ENCODE measurements around the gene RAD51D.
"Not testable (repeated sequence)": the region's sequence is repeated elsewhere in the genome, so short reads cannot be mapped to it uniquely, and the experiment has no call there.

The RAD51D gene

DNA sequence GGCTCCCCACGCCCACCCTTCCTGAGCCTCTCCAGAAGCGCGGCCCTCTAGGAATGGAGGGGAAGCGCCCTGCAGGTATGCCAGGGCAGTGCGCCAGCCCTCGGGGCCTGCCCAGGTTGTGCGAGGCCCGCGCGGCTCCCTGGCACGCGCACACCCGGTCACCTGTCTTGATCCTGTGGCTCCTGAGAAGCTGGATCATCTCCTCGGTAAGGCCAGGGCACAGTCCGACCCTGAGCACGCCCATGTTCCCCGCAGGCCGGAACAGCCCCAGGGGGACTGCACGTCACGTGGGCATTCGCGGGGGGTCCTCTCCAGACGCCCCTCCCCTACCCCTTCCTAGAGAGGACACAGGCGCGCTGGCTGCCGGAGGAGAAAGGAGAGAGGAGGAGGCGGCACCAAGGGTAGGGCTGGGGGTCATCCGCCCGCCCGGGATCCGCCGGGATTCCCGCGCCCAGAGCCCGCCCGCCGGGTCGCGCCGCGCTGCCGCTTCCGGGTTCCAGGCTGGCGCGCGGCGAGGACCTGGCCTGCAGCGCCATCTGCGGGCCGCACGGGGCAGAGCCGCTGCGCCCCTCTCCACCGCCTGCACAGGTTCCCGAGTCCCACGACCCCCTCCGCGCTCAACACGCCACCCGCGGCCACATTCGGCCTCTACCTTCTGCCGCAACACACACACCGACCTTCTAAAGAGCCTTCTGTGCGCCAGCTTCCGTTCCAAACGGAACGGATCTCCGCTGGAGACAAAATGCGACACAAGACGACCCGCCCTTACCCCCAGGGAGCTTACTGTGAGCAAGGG is at the start of gene RAD51D:
Gene RAD51D (minus strand): TSS at position 491 of the 796 bp plus-strand sequence. CDS start 247 bp downstream, at position 244.
- DNase-seq (ENCODE audit: low read depth in 2 of 2): peak; percentile 72 to 73

DNA sequence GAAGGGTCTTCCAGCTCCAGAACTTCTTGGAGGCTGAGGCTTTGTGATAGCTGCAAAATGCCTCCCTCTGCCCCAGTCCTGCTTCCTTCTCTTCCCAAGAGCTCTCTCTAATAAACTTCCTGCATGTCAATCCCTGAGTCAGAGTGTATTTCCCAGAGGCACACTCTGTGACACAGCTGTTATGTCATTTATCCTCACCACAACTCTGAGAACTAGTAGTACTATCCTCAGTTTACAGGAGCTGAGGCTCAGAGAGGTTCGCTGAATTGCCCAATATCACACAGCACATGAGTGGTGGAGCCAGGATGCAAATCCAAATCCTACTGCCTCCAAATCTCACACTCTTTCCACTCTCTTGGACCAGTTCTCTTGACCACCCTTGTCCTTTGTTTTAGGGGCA is 48.0 kb upstream of the RAD51D start:
- no peak for DNase-seq (ENCODE audit: low read depth in 2 of 2)

DNA sequence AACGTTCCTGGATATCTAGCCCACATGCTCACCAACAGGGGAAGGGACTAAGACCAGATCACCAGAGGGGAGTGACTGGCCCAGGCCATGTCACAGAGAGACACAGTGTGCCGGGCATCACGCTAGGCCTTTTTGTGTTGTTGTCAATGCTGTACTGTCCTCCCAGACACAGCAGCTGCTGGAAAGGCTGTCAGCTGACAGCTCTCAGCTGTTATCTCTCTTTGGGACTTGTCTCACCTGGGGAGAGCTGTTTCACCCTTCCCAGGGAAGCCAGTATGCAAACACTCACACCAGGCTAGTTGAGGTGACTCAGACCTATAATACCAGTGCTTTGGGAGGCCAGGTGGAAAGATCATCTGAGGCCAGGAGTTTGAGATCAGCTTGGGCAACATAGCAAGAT is 47.4 kb upstream of the RAD51D start:
- DNase-seq (ENCODE audit: low read depth in 2 of 2): no peak

DNA sequence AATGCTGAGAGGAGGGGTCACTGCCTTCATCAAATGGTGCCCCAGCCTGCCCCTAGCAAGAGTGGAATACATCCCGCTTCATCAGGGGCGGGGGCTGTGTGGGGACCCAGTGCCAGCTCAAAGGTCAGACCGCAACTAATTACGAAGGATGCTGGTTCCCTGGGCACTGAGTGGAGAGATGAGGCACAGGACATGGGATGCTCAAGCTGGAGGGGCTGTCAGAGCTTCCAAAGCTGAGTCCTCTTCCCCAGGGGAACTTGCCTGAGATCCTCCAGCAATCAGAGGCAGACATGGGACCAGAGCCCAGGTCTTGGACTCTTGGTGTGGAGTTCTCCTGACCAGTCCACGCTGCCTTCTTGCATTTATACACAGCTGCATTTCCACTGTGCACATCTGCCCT is 46.9 kb upstream of the RAD51D start:
- DNase-seq (ENCODE audit: low read depth in 2 of 2): no peak

DNA sequence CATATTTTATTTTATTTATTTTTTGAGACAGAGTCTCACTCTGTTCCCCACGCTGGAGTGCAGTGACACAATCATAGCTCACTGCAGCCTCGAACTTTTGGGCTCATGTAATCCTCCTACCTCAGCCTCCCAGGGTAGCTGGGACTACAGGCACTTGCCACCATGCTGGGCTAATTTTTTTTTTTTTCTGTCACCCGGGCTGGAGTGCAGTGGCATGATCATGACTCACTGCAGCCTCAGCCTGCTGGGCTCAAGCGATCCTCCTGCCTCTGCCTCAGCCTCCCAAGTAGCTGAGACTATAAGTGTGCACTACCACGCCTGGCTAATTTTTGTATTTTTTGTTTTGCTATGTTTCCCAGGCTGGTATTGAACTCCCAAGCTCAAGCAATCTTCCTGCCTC is 45.1 kb upstream of the RAD51D start:
- DNase-seq (ENCODE audit: low read depth in 2 of 2): no peak

DNA sequence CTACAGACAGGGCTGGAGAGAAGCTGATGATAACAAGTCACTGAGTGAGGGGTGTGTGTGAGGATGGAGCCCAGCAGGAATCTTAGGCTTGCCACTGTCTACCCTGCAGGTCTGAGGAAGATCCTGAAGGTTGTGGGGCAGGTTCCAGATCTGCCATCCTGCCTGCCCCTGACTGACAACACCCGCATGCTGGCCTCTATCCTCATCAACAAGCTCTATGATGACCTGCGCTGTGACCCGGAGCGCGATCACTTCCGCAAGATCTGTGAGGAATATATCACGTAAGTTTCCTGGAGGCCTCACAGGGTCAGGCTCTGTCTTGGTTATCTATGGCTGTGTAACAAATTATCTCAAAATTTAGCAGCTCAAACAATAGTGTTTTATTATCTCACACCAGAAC is 44.2 kb upstream of the RAD51D start:
- no peak for DNase-seq (ENCODE audit: low read depth in 2 of 2)

DNA sequence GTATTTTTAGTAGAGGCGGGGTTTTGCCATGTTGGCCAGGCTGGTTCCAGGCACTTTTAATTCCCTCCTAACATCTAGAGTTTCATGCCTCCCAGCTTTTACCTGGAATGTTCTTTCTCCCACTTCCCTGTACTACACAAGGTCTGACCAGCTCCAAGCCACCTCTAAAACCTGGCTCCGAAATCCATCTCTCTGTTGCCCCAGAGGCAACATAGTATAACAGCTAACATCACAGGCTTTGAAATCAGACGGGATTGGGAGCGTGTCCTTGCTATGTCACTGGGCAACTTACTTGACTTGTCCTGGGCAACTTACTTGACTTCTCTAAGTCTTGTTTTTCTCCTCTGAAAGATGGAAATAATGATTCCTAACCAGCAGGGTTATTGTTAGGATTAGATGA is 43.1 kb upstream of the RAD51D start:
- DNase-seq (ENCODE audit: low read depth in 2 of 2): no peak

DNA sequence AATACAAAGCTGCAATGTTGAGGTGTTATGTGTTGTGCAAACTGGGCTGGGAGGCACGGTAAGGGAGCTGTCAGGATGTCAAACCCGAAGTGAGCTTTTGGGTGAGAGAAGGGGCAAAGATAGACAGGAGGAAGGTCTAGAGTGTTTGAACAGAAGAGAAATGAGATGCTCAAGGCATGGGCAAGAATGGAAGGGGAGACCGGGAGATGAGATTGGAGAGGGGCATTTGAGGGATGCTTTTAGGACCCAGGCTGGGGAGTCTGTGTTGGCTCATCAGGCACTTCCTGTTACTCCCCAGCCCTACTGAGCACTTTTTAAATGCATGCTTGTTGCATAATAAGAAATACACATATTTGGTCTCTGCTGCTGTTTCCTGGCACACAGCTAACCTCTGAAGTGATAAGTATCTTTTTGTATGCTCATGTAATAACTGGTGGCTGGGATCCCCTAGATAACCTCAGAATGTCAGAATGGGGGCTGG is 41.7 kb upstream of the RAD51D start:
- DNase-seq (ENCODE audit: low read depth in 2 of 2): no peak

DNA sequence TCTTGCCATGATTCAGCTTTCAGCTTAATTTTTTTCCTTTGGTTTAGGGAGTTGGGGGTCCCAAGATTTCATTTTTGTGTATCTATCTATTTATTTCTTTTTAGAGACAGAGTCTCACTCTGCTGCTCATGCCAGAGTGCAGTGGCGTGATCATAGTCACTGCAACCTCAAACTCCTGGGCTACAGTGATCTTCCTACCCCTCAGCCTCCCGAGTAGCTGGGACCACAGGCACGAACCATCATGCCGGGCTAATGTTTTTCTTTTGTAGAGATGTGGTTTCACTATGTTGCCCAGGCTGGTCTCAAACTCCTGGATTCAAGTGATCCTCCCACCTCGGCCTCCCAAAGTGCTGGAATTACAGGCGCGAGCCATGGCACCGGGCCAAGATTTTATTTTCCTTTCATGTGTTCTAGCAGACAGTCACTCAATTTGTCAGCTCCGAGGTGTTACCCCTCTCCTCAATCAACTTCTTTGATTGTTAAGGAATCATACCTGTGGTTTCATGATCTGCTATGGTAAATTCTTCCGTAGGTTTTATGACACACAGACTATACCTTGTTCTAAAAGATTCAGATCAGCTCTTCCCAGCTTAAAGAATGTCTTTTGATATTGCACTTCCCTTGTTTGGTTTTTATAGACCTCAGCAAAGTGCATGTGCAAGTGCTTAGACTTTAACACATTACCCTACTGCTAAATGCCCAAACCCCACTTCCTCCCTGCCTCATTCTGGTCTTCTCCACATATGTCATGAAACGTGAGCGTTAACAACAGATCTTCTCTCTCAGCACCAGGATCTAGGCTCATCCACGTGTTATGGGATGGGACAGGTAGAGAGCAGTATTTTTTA is 40.9 kb upstream of the RAD51D start:
- no peak for DNase-seq (ENCODE audit: low read depth in 2 of 2)

DNA sequence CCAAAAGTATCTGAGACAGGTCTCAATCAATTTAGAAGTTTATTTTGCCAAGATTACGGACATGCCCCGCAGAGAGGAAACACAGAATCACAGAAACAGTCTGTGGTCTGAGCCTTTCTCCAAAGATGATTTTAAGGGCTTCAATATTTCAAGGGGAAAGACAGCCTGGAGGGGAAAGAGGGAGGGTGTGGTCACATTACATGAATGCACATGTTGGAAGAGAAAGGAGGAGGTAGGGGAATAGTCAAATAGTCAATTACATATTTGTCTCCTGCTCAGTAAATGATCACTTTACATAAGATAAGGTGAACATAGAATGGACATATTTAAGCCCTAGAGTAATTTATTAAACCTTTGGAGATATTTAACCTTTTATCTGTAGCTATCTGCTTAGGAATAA is 40.3 kb upstream of the RAD51D start:
- DNase-seq (ENCODE audit: low read depth in 2 of 2): no peak

DNA sequence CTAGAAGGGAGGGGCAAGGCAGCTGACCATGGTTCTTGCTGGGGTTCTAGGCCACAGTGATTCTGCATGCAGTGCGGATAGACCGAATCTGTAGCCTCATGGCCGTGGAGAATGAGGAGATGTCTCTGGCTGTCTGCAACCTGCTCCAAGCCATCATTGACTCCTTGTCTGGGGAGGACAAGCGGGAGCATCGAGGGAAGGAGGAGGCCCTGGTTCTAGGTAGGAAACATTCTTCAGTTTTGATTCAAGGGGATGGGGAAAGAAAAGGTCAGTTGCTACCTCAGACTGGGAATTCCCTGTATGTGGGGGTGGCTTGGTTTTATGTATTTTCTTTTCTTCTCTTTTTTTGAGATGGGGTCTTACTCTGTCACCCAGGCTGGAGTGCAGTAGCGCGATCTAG is 35.6 kb upstream of the RAD51D start:
- no peak for DNase-seq (ENCODE audit: low read depth in 2 of 2)

DNA sequence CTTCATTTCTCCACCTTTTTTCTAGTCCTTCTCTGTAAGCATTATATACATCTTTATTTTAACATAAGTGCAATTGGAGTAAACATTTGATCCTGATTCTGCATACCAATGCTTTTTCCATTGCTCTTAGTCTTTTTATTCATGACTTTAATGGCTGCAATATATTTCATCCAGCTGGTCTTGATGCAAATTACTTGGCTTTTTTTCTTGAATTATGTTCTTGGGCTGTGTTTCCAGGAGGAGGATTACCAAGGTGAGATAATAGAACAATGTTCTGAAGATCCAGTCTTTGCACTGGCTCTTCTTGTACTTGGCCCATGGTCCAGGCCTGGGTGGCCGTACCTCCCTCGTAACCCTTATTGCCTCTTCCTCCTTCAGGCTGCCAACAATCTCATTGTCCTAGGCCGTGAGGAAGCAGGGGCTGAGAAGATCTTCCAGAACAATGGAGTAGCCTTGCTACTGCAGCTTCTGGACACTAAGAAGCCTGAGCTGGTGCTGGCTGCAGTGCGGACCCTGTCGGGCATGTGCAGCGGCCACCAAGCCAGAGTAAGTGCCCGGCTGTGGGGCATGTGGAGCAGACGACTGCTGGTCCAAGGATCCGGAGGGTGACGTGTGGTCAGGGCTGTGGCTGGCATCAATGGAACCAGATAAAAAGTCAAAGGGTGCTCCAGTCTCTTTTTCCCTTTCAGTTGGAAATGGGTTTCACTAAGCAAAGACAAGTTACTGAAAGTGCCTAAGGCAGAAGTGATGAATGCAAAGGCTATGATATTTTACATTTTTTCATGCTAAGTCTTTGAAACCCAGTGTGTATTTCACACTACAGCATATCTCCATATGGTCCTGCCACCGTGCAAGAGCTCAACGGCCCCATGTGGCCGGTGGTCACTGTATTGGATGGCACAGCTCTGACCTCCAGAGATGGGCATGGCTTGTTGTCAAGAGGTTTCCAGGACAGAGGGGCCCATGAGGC is 34.8 kb upstream of the RAD51D start:
- no peak for DNase-seq (ENCODE audit: low read depth in 2 of 2)

DNA sequence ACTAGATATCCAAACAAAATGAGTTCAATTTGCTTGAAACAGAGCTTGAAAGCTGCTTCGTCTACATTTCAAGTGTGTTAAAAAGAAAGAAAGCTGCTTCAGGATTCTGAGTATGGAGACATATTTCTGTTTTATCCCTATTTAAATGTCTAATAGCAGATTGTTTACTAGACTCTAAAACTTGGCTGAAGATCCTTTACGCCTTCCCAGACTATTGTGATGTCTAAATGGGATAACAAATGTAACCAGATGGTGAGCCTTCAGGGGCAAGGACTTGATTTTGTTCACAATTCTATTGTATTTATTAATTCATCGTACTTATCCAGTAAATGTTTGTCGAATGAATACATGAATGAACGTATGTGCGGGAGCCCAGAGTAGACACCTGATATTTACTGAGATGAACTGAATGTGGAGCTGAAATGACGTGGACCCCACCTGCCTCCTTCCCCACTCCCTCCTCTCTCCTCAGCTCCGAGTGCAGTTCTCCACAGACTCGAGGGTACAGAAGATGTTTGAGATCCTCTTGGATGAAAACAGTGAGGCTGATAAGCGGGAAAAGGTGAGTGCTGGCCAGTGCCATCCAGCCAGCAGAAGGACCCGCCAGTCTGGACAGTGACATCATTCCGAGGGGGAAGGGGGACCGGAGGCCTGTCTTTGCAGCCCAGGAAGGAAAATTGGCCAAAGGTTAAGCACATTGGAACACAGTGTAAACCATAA is 32.9 kb upstream of the RAD51D start:
- no peak for DNase-seq (ENCODE audit: low read depth in 2 of 2)

DNA sequence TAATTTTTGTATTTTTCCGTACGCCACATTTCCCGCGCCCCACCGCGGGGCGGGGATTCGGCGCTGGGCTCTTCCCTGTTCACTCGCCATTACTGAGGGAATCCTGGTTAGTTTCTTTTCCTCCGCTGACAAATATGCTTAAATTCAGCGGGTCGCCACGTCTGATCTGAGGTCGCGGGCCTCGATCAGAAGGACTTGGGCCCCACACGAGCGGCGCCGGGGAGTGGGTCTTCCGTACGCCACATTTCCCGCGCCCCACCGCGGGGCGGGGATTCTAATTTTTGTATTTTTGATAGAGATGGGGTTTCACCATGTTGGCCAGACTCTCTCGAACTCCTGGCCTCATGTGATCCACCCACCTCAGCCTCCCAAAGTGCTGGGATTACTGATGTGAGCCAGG is 31.4 kb upstream of the RAD51D start:
- DNase-seq (ENCODE audit: low read depth in 2 of 2): not testable (repeated sequence)

DNA sequence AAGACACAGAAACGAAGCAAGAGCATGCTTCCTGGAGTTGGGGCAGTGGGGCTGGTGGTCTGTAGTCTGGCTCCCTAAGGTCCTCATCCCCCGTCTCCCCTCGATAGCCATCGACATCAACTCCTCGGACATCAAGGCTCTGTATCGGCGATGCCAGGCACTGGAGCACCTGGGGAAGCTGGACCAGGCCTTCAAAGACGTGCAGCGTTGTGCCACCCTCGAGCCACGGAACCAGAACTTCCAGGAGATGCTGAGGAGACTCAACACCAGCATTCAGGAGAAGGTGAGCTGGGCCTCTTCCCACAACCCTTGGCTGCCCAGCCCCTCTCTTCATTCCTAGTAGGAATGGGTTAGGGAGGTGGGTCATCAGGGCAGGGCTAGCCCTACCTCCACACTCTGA is 30.3 kb upstream of the RAD51D start:
- DNase-seq (ENCODE audit: low read depth in 2 of 2): no peak

DNA sequence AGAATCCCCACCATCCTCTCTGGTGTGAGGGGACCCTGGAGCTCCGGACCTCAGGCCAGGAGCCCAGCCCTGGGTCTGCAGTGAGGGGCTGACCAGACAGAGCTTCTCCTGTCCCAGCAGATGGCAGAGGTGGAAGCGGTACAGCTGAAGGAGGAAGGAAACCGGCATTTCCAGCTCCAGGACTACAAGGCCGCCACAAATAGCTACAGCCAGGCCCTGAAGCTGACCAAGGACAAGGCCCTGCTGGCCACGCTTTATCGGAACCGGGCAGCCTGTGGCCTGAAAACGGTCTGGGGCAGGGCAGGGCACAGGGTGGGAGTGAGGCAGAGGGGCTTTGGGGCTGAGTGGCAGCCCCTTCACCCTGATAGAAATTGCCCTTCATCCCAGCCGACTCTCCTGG is 28.5 kb upstream of the RAD51D start:
- DNase-seq (ENCODE audit: low read depth in 2 of 2): no peak

DNA sequence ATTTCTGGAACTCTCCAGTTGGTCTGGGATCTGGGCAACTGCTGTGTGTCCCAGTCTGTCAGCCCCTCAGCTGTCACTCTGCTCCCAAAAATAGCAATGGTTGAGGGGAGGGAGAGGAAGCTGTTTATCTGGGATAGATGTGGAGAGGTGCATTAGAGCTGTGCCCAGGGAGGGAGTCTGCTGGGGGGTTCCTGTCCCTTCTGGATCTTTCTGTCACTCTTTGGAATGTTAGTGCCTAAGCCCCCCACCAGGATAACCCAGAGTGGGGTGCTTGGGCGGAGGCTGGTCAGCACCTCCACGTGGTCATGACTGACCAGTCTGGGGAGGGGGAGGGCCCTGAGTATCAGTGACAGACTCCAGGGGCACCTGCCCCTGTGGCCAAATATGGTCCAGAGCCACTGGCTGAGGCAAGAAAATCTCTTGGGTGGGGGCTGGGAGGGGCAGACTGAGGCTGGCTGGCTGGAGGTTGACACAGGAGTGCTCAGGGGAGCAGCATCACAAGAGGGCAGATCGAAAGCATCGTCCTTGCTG is 27.8 kb upstream of the RAD51D start, which contains the start of gene UNC45B:
Gene UNC45B (plus strand): TSS at position 443 of the 531 bp plus-strand sequence. CDS start 447 bp downstream, outside the sequence.
- no peak for DNase-seq (ENCODE audit: low read depth in 2 of 2)

DNA sequence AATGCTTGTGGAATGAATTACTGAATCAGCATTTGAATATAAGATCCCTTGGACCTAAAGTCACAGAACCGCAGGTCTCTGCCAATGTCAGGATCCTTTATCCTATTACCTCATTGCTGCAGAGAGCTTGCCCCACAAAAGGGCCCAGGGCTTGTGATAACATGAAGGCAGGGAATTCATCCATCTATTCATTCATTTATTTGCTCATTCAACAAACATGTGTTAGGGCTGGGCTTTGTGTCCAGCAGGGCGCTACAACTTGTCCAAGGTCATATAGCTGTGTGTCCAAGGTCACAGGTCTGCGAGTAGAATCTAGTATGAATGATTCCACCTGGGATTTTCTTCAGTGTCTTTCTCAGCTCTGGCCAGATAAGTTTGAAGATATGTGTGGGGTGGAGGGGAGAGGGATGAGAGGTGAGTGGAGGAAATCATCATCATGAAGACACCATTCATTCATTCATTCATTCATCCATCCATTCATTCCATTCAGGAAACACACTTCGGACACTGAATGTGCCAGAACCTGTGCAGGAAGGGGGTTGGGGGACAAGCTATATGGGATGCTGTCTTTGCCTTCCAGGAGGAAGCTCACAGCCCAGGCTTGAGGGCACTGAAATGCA is 26.7 kb upstream of the RAD51D start:
- DNase-seq (ENCODE audit: low read depth in 2 of 2): no peak

DNA sequence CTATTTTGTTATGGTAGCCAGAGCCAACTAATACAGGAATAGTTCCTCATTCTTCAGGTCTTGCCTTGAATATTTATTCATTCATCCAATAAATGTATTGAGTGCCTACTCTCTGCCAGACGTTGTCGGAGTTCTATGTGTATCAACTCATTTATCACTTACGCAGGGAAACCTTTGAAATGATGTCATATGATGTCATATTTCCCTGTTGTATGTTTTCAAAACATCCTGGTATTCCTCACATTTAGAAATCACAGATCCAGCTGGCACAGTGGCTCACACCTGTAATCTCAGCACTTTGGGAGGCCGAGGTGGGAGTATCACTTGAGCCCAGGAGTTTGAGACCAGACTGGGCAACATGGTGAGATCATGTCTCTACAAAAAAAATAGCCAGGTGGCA is 25.2 kb upstream of the RAD51D start:
- no peak for DNase-seq (ENCODE audit: low read depth in 2 of 2)

DNA sequence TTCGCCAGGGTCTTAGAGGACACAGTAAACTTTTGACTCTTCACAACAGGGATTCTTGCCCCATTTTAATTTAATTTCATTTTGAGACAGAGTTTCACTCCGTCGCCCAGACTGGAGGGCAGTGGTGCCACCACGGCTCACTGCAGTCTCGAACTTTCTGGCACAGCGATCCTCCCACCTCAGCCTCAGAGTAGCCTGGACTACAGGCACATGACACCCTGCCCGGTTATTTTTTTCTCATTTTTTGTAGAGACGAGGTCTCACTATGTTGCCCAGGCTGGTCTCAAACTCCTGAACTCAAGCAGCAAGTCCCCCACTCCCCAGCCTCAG is 22.8 kb upstream of the RAD51D start:
- no peak for DNase-seq (ENCODE audit: low read depth in 2 of 2)

Data from stimulated activated CD8-positive, alpha-beta memory T cell treated with anti-CD3 and anti-CD28 coated beads, Interleukin-15, amount 100 ng/mL, for 48 hours (primary cell).